Activated naive CD8-positive, alpha-beta T cell (primary cell): ENCODE results near the gene LRRC19.

Experiments
- H3K27ac Mint-ChIP-seq: one replicate; pipeline ENCODE4 v1.8.0; 2021; ENCODE audit warnings: mixed read lengths
- H3K27me3 Mint-ChIP-seq: one replicate; pipeline ENCODE4 v1.8.0; 2021; ENCODE audit warnings: mixed read lengths
- H3K36me3 Mint-ChIP-seq: one replicate; pipeline ENCODE4 v1.8.0; 2021; ENCODE audit warnings: mixed read lengths
- H3K4me1 Mint-ChIP-seq: one replicate; pipeline ENCODE4 v1.8.0; 2021; ENCODE audit warnings: low read depth, mixed read lengths
- H3K4me3 Mint-ChIP-seq: one replicate; pipeline ENCODE4 v1.8.0; 2021; ENCODE audit warnings: mild to moderate bottlenecking, mixed read lengths
- H3K9me3 Mint-ChIP-seq: one replicate; pipeline ENCODE4 v1.8.0; 2021; ENCODE audit warnings: low read depth, mixed read lengths

Gene LRRC19

DNA sequence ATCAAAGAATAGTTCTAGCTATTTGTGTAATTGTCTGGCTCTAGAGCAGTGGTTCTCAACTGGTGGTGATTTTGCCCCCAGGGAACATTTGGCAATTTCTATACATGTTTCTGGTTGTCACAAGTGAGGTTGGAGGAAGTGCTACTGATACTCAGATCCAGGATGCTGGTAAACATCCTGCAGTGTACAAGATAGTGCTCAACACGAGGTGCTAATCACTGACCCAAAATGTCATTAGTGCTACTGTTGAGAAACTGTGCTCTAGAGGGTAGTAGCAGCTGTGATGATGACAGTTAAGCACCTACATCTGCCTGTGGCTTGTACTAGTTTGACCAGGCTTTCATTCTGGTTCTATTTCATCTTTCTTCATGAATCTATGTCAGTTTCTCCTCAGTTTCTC is 22.1 kb downstream of the LRRC19 start:
- H3K36me3 Mint-ChIP-seq, result peaks cover 16% of the 10 kb centered on the region
- no peaks in the 10 kb centered on the region for H3K27me3 Mint-ChIP-seq
- H3K4me3 Mint-ChIP-seq, result no peak overlapping the region
- no peaks in the 10 kb centered on the region for H3K9me3 Mint-ChIP-seq
- H3K4me1 Mint-ChIP-seq, result no peaks in the 10 kb centered on the region
- H3K27ac Mint-ChIP-seq, result no peak overlapping the region

DNA sequence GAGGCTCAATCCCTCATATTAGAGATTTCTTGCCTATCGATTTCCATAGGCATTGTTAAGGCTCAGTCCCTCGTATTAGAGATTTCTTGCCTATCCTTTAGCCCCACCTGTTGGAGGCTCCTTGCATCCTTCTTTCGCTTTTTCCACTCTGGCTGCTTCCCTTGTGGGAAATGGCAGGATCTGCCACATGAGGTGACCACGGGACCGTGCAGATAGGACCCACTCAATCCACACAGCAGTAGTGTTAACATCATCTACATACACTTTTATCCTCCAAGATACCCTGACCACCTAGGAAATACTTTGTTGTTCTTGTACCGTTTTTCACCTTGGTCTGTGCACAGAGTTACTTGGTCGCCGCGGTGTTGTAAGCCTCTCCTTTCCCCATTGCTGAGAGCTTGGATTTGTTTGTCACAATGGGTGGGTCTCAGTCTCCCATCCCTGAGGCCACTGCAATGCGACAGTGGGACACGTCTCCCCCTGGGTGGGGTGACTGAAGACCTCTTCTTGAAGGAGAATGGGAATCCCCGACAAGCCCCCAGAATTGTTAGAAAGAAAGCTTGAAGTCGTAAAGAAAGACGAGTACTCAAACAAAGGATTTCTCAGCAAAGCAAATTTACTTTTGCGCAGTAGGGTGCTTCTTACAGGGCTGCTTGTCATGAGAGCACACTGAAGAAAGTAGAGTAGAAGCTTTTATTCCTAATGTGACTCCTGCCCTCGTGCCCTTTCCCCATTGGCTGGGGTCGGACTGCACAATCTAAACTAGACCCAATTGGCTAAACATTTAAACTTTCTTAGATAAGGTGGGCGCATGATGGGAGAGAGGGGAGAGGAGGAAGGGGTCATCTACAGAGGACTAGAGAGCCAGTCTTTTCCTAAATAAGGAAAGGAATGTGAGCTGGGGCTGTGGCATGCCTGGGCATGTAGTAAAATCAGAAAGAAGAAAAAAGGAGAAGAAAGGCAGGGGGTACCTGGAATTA is 29.5 kb downstream of the LRRC19 start:
- no peaks in the 10 kb centered on the region for H3K27me3 Mint-ChIP-seq
- peaks cover 6% of the 10 kb centered on the region for H3K36me3 Mint-ChIP-seq
- no peak overlapping the region for H3K27ac Mint-ChIP-seq
- H3K9me3 Mint-ChIP-seq, result no peaks in the 10 kb centered on the region
- H3K4me1 Mint-ChIP-seq, result no peaks in the 10 kb centered on the region
- no peak overlapping the region for H3K4me3 Mint-ChIP-seq

DNA sequence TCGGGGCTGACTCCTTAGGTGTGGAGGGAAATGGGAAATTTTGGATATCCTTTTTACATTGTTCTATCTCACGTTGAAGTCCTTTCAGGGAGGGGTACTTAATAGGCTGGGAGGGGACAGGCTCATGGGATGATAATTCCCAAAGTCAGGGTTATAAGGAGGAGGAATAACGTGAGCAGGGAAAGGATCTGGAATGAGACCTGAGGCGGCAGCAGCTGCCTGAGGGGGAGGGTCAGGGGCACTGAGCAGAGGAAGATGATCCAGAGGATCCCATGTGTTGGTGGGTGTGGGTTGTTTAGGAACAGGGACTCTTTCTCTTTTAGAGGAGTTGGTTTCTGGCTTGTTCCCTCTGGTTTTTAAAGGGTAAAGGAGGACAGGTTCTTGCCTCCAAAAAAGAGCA is 30.5 kb downstream of the LRRC19 start:
- Mint-ChIP-seq H3K36me3 (peaks cover 11% of the 10 kb centered on the region), H3K27me3 (no peaks in the 10 kb centered on the region), H3K27ac (no peak overlapping the region), H3K4me3 (no peak overlapping the region), H3K9me3 (no peaks in the 10 kb centered on the region), H3K4me1 (no peaks in the 10 kb centered on the region)

DNA sequence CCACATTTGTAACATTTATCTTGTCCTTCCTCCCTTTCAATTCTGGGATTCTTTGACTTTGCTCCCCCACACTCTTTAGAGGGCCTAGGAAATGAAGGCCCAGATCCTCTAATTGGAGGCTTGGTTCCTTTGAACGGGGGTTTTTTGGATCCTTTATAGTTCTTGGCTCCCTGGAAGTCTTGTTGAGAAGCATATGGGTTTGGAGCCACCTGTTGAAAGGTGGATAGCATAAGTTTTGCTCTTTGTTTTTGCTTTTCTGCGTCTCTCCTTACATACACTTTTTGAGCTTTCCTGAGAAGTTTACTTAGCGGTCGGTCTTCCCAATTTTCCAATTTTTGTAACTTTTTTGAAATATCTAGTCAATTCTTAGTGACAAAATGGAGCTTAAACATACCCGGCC is 31.5 kb downstream of the LRRC19 start:
- Mint-ChIP-seq H3K4me3 (no peak overlapping the region), H3K36me3 (peaks cover 15% of the 10 kb centered on the region), H3K9me3 (no peaks in the 10 kb centered on the region), H3K27ac (no peak overlapping the region), H3K4me1 (no peaks in the 10 kb centered on the region), H3K27me3 (no peaks in the 10 kb centered on the region)

DNA sequence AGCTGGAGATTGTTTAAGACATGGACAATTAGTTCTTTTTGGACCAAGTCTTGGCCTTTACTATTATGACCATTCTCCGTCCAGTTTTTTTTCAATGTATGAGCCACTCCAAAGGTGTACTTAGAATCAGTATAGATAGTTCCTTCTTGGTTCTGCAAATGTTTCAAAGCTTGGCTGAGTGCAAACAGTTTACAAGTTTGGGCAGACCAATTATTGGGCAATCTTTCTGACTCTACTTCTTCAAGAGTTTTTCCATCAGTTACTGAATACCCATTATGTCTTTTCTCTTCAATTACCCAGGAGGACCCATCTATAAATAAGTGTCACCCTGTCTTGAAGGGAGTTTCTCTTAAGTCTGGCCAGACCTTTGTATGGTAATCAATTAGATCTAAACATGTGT is 33.8 kb downstream of the LRRC19 start:
- H3K27ac Mint-ChIP-seq, result no peak overlapping the region
- peaks cover 18% of the 10 kb centered on the region for H3K36me3 Mint-ChIP-seq
- H3K9me3 Mint-ChIP-seq, result no peaks in the 10 kb centered on the region
- no peaks in the 10 kb centered on the region for H3K27me3 Mint-ChIP-seq
- peaks cover 7% of the 10 kb centered on the region for H3K4me1 Mint-ChIP-seq
- H3K4me3 Mint-ChIP-seq, result no peak overlapping the region

DNA sequence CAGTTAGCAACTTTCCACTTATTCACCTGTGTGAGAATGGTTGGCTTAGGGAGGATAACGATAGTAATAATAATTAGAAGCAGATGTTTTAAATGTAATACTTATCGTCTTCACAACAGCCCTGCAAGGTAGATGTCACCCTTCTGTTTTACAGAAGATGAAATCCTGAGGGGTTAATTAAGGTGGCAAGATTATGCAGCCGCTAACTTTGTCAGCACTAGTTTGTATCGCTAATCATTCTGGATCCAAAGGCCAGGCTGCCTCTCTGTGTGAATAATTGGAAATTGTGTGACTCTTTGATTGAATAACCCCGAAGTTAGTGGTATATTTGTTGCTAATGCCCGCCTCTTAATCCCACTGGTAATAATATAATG is 48.6 kb downstream of the LRRC19 start:
- Mint-ChIP-seq H3K27ac (peak overlapping the region; percentile 94), H3K4me3 (peak overlapping the region; percentile 94), H3K9me3 (no peaks in the 10 kb centered on the region), H3K27me3 (no peaks in the 10 kb centered on the region), H3K36me3 (no peaks in the 10 kb centered on the region), H3K4me1 (peaks cover 34% of the 10 kb centered on the region)

DNA sequence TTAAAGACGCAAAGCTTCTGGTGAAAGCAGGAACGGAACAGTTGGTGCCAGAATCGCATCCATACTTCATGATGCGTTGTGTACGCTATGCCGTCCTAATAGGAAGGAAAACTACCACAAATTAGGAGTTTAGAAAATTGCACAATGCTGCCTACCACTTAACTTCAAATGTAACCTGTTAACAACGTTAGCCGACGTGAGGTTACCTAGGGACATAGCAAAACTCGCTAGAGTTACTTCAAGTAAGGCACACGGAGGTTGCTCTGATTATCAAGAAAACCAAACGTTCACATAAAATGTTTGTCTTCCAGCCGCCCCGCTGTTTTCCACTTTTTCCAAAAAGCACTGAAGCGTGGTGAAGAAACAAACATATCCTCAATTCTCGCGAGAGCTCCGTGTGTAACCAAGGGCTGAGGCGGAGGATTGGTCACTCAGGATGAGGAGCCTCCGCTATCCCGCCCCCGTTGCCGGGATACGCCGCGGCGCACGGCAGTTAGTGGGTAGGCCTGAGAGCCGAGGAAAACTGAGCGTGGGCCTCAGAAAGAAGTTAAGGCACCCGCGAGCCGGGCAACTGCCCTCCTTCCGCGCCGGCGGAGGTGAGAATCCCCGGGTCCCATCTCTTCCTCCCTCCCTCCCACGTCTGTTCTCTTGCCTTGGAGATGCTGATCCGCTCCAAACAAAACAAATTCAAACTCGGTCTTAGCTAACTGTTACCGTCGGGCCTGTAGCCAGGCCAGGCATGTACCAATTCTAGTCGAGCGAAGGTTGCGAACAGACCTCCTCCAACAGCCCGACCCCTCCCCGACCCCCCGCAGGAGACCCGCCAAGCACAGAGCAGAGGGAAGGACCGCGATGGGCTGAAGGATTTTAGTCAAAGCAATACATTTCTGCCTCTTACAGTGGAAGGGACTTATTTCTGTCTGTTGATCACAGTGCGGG is 49.3 kb downstream of the LRRC19 start, which contains the start of gene IFT74:
Gene IFT74, plus strand, starts transcription at position 492 of the 939 bp plus-strand sequence. CDS start 5,556 bp downstream, outside the sequence.
- Mint-ChIP-seq H3K9me3 (no peaks in the 10 kb centered on the region), H3K36me3 (no peaks in the 10 kb centered on the region), H3K27me3 (no peaks in the 10 kb centered on the region), H3K4me1 (peaks cover 32% of the 10 kb centered on the region), H3K4me3 (peak within 1 kb of the TSS; percentile 94), H3K27ac (peak within 1 kb of the TSS; percentile 94)

DNA sequence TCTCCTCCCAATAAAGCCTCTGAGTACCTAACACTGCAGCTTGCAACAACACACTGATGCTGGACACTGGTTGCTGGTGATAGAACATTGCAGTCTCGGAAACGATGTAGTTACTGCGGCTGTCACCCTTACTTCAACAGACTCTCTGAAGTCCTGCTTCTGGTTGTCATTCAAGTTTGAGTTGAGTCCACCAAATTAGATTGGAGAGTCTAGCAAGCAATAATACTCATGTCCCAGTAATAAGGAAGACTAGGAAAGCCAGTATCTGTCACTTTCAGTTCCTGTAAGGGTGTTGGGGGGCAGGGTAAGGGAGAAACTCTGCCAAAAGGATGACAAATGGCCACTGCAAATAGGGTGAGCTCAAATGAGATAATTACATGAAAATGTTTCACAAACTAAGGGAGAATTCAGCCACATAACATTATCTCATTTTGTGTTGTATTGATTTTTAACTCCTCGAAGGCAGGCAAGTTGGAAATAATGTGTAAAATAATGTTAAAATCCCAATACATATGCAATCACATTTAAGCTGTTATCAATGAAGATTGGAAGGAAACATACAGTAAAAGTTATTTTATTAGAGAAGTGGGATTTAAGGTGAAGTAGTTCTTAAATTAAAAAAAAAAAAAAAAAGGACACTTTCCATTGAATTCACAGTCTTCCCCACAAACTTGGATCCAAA is 50.1 kb downstream of the LRRC19 start:
- Mint-ChIP-seq H3K4me1 (peaks cover 32% of the 10 kb centered on the region), H3K4me3 (peak overlapping the region; percentile 94), H3K9me3 (no peaks in the 10 kb centered on the region)

DNA sequence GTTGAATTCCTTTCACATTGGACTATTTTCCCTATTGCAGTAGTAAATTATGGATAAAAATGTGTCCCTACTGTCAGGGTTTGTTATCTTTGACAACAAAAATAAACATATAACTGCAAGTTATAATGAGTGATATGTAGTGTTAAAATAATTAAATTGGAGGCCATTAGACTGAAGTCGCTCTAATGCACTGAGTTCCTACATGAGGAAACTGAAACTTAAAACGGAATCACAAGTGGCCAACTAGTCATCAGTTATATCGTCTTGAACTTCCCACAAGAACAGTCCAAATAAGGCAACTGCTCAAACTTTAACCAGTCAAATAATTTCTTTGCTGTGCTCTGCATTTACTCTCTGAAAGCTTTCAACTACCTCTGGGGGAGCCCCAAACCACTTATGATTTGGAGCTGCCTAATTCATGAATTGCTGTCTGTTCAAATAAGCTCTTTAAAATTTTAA is 51.4 kb downstream of the LRRC19 start:
- peaks cover 3% of the 10 kb centered on the region for H3K27me3 Mint-ChIP-seq
- no peaks in the 10 kb centered on the region for H3K36me3 Mint-ChIP-seq
- H3K4me1 Mint-ChIP-seq, result peaks cover 32% of the 10 kb centered on the region
- peak overlapping the region; percentile 61 for H3K27ac Mint-ChIP-seq
- H3K4me3 Mint-ChIP-seq, result peak overlapping the region; percentile 32
- no peaks in the 10 kb centered on the region for H3K9me3 Mint-ChIP-seq

More for the DNA sequence above, 50.1 kb downstream of the LRRC19 start:
- Mint-ChIP-seq H3K27ac (peak overlapping the region; percentile 94), H3K36me3 (no peaks in the 10 kb centered on the region), H3K27me3 (no peaks in the 10 kb centered on the region)

DNA sequence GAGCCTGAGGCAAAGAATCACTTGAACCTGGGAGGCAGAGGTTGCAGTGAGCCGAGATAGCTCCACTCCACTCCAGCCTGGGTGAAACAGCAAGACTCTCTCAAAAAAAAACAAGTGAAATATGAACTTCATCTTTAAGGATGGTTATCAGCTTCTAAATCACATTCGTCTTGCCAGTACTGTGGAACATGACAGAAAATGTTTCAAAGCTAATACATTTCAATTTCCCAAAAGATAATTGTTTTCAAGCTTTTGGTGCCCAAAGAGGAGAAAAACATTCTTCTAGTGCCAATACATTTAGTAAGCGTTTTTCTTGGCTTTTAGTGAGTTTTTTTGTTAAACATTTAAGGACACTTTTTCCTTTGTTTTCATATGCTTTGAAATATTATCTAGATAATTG is 53.7 kb downstream of the LRRC19 start:
- no peak overlapping the region for H3K4me3 Mint-ChIP-seq
- peaks cover 3% of the 10 kb centered on the region for H3K27me3 Mint-ChIP-seq
- H3K36me3 Mint-ChIP-seq, result no peaks in the 10 kb centered on the region
- H3K4me1 Mint-ChIP-seq, result peaks cover 26% of the 10 kb centered on the region
- no peaks in the 10 kb centered on the region for H3K9me3 Mint-ChIP-seq
- no peak overlapping the region for H3K27ac Mint-ChIP-seq

DNA sequence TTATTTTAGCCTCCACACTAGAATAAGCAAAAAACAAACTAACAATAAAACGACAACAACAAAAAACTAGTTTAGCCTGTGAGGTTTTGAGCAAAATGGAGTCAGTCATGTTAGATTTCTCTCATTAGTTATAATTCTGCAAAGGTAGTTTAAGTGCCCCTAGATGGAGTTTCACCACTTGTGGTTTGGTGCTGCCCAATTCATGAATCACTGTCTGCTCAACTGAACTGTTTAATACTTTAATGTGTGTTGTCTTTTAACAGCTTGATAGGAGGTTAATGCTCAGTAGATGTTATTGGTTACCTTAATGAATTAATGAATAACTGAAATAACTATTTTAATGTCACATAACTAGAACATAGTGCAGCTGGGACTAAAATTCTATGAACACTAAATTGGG is 55.0 kb downstream of the LRRC19 start:
- Mint-ChIP-seq H3K36me3 (no peaks in the 10 kb centered on the region), H3K4me3 (no peak overlapping the region), H3K4me1 (peaks cover 26% of the 10 kb centered on the region)

DNA sequence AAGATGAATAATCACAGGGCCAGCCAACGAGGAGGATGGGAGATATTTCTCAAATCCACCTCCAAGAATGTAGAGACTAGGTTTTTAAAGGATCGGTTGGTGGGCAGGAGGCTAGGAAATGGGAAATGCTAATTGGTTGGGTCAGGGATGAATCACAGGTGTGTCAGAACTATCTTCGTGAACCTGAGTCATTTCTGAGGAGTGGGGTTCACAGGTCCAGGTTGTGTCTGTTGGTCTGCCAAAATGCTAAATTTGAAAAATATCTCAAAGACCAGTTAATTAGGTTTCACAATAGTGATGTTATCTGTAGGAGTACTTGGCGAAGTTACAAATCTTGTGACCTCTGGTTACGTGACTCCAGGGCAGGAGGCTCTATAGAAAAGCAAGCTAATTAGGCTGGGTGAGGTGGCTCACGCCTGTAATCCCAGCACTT is 55.8 kb downstream of the LRRC19 start:
- H3K4me1 Mint-ChIP-seq, result peaks cover 26% of the 10 kb centered on the region
- no peak overlapping the region for H3K27ac Mint-ChIP-seq
- peaks cover 3% of the 10 kb centered on the region for H3K27me3 Mint-ChIP-seq
- no peaks in the 10 kb centered on the region for H3K9me3 Mint-ChIP-seq
- H3K36me3 Mint-ChIP-seq, result no peaks in the 10 kb centered on the region
- no peak overlapping the region for H3K4me3 Mint-ChIP-seq

More for the DNA sequence above, 55.0 kb downstream of the LRRC19 start:
- Mint-ChIP-seq H3K9me3 (no peaks in the 10 kb centered on the region), H3K27ac (no peak overlapping the region), H3K27me3 (peaks cover 3% of the 10 kb centered on the region)

DNA sequence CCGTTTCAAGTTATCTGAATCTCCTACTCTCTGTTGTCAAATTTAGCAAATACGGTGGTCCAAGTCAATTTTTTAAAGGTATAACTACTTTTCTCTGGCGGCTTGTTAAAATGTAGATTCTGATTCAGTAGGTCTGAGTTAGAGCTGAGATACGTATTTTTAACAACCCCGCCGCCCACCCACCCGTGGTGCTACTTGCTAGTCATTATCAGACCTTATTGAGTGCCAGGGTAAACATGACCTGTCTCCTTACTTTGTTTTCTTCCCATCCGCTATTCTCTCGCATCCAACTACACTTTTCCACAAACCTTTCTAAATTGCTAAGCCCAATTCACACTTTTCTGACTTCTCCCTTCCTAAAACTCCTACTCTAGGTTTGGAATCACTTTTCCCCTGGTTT is 57.7 kb downstream of the LRRC19 start:
- Mint-ChIP-seq H3K36me3 (peaks cover 6% of the 10 kb centered on the region), H3K27ac (peak overlapping the region; percentile 99), H3K4me3 (peak overlapping the region; percentile 95), H3K27me3 (peaks cover 3% of the 10 kb centered on the region), H3K4me1 (peaks cover 37% of the 10 kb centered on the region), H3K9me3 (no peaks in the 10 kb centered on the region)
